ENCODE results near the gene SIL1. TPM values are rescaled to one million over a fixed set of nuclear protein-coding genes. Genes with fewer than 3 reads are reported as not detected.

Gene SIL1
- total and polyA plus RNA-seq, 2 donors from 2014 or later, result 48.6 to 91.7 TPM

DNA sequence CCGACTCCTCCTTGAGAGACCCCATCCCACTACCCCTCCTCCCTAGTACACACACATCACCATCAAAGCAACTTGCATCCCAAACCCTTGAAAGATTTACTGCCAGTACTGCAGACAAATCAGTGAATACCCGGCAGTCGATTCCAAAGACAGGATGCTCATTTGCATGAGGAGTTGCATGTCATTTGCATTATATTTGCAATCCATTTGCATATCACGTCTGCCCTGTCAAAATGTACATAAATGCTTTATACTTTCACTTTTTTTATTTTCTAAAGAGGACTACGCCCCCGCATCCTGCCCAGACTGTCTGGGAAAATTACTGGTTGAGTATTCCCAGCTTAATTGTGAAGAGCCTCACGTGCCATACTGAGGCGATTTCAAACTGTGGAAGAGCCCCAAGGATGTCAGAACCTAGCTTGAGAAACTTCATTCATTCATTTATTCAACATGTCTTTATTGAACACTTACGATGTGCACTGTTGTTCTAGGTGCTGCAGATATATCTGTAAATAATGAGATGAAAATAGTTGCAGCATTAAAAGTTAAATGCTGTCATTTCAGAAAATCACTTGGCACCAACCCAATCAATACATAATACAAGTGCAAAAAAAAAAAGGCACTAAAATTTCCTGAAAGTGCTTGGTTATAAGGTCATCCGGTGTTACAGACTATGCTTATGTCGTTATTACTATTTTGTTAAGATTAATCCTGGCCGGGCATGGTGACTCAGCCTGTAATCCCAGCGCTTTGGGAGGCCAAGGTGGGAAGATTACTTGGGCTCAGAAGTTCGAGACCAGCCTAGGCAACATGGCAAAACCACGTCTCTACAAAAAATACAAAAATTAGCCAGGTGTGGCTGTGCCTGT is 17.2 kb upstream of the SIL1 start:
- Histone ChIP-seq H3K36me3 (ENCODE audit: control insufficient read depth in 2 of 3, insufficient read depth in 3 of 3, low read length in 3 of 3) (no peaks in the 10 kb centered on the region), H3K27me3 (ENCODE audit: control insufficient read depth, insufficient read depth, low read length) (no peaks in the 10 kb centered on the region), H3K27ac (ENCODE audit: low read depth in 2 of 2, low read length in 2 of 2) (no peak overlapping the region), H3K4me1 (ENCODE audit: control insufficient read depth in 2 of 3, insufficient read depth in 2 of 3, low read depth in 1 of 3, low read length in 3 of 3) (no peaks in the 10 kb centered on the region), H3K9me3 (ENCODE audit: control insufficient read depth in 2 of 3, insufficient read depth in 1 of 3, low read length in 3 of 3) (no peaks in the 10 kb centered on the region), H3K9ac (ENCODE audit: low read length in 3 of 3) (no peak overlapping the region), H3K4me3 (ENCODE audit: low read length in 3 of 3) (no peak overlapping the region)
- TF ChIP-seq, protein P1, sequence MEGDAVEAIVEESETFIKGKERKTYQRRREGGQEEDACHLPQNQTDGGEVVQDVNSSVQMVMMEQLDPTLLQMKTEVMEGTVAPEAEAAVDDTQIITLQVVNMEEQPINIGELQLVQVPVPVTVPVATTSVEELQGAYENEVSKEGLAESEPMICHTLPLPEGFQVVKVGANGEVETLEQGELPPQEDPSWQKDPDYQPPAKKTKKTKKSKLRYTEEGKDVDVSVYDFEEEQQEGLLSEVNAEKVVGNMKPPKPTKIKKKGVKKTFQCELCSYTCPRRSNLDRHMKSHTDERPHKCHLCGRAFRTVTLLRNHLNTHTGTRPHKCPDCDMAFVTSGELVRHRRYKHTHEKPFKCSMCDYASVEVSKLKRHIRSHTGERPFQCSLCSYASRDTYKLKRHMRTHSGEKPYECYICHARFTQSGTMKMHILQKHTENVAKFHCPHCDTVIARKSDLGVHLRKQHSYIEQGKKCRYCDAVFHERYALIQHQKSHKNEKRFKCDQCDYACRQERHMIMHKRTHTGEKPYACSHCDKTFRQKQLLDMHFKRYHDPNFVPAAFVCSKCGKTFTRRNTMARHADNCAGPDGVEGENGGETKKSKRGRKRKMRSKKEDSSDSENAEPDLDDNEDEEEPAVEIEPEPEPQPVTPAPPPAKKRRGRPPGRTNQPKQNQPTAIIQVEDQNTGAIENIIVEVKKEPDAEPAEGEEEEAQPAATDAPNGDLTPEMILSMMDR (IDR thresholded peaks at IDR 0.05; ENCODE audit: borderline replicate concordance, extremely low read depth, insufficient read depth), result no peak
- DNase-seq, result peak in 4 of 5 donors; percentile 19 to 68 (median 40)
- no peak for FAIRE-seq
- intact Hi-C loops (cut with DNase I), result no loop called here

DNA sequence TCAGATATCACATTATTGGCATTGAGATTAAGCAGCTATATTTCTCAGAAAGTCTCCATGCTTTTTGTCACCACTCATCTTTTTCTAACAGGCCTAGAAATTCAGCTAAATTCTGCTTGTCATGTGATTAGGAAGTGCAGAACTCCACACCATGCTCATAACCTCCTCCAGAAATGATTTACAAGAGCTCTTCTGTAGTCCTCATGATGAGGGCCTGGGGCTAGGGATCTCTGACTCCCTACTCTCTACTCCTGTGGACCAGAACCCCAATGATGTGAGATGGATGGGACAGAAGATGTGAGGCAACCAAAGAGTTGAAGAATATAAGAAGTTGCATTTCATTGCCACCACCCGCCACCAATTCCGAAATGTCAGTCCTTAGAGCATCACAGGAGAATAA is 16.5 kb upstream of the SIL1 start:
- no peaks in the 10 kb centered on the region for H3K9me3 ChIP-seq (ENCODE audit: control insufficient read depth in 2 of 3, insufficient read depth in 1 of 3, low read length in 3 of 3)
- TF ChIP-seq, protein P1 (IDR thresholded peaks at IDR 0.05; ENCODE audit: borderline replicate concordance, extremely low read depth, insufficient read depth), result no peak
- DNase-seq (no peak), FAIRE-seq (no peak)
- no peaks in the 10 kb centered on the region for H3K36me3 ChIP-seq (ENCODE audit: control insufficient read depth in 2 of 3, insufficient read depth in 3 of 3, low read length in 3 of 3)
- H3K4me3 ChIP-seq (ENCODE audit: low read length in 3 of 3), result no peak overlapping the region
- intact Hi-C loops (cut with DNase I), result no loop called here
- H3K27ac ChIP-seq (ENCODE audit: low read depth in 2 of 2, low read length in 2 of 2), result no peak overlapping the region
- H3K9ac ChIP-seq (ENCODE audit: low read length in 3 of 3), result no peak overlapping the region
- no peaks in the 10 kb centered on the region for H3K27me3 ChIP-seq (ENCODE audit: control insufficient read depth, insufficient read depth, low read length)
- H3K4me1 ChIP-seq (ENCODE audit: control insufficient read depth in 2 of 3, insufficient read depth in 2 of 3, low read depth in 1 of 3, low read length in 3 of 3), result no peaks in the 10 kb centered on the region

DNA sequence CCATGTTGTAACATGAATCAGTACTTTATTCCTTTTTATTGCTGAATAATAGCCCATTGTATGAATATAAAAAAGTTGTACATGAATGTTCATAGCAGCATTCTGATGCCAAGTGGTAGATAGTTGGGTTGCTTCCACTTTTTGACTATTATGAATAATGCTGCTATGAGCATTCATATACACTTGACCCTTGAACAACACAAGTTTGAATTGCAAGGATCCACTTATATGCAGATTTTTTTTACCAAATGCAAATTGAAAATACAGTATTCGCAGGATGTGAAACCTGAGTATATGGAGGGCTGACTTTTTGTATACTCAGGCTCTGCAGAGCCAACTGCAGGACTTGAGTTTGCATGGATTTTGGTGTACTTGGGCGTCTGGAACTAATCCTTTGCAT is 14.7 kb upstream of the SIL1 start:
- intact Hi-C loops (cut with DNase I), result no loop called here
- H3K4me3 ChIP-seq (ENCODE audit: low read length in 3 of 3), result no peak overlapping the region

More for the DNA sequence above, 14.7 kb upstream of the SIL1 start:
- H3K27me3 ChIP-seq (ENCODE audit: control insufficient read depth, insufficient read depth, low read length), result no peaks in the 10 kb centered on the region
- H3K9me3 ChIP-seq (ENCODE audit: control insufficient read depth in 2 of 3, insufficient read depth in 1 of 3, low read length in 3 of 3), result no peaks in the 10 kb centered on the region
- DNase-seq, result no peak
- no peaks in the 10 kb centered on the region for H3K36me3 ChIP-seq (ENCODE audit: control insufficient read depth in 2 of 3, insufficient read depth in 3 of 3, low read length in 3 of 3)
- no peaks in the 10 kb centered on the region for H3K4me1 ChIP-seq (ENCODE audit: control insufficient read depth in 2 of 3, insufficient read depth in 2 of 3, low read depth in 1 of 3, low read length in 3 of 3)
- H3K27ac ChIP-seq (ENCODE audit: low read depth in 2 of 2, low read length in 2 of 2), result no peak overlapping the region
- FAIRE-seq, result no peak
- TF ChIP-seq, protein P1 (IDR thresholded peaks at IDR 0.05; ENCODE audit: borderline replicate concordance, extremely low read depth, insufficient read depth), result no peak
- H3K9ac ChIP-seq (ENCODE audit: low read length in 3 of 3), result no peak overlapping the region
